NCI-H345 treated with DMSO at 0.1 percent for 48 hours (cell line): ENCODE results near the gene MRC1.
"Not testable (repeated sequence)": the region's sequence is repeated elsewhere in the genome, so short reads cannot be mapped to it uniquely, and the experiment has no call there.

Source experiments
- DNase-seq: peaks from one replicate; lab custom pipeline; 2025; ENCODE audit not compliant: unreplicated experiment; lab: John Stamatoyannopoulos, UW

MRC1 gene

DNA sequence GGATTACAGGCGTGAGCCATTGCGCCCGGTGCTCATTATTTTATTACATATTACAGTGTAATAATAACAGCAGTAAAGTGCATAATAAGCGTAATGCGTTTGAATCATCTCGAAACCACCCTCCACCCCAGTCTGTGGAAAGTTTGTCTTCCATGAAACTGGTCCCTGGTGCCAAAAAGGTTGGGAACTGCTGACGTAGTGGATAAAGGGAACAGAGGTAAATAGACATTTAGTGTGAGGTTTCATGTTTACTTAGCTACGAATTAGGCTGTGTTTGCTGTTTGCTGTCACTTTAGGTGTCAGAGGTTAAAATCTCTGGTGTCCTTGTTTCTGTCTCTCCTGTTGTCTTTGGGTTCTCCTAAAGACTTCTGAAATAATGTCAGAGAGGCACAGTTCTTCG lies 82.3 kb downstream of the MRC1 start:
- DNase-seq, result no peak

DNA sequence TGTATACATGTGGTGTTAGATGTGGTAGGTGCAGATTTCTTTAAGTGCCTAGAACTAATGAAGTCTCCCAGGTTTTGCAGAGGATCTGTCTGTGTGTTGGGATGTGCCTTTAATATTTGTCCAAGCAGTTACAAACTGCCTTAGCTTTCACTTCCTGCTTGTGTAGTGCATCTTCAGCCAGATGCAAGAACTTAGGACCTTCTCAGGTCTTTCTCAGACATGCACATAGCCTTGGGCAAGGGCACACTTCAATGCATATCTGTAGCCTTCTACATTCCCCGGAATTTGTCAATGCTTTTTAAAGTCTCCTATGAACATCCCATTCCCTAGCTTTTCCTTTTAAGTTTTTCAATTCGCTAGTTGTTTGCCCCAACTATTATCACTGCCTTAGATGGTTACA lies 95.4 kb downstream of the MRC1 start:
- DNase-seq, result no peak

DNA sequence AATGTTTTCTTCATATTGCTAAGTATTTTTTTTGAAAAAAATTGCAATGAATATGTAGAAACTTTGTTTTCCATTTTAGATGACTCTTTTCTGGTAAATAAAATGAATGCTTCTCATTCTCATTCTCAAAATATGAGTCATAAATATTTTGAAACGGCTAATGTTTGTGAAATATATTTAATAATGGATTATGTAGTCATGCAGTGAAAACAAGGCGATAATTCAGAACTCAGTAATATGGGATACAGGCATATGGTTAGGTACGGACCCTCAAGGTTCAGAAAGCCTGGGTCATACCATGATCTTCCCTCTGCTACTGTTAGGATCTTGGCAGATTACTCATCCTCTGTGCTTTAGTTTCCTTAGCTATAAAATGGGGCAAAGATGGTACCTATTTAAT lies 96.3 kb downstream of the MRC1 start:
- no peak for DNase-seq

DNA sequence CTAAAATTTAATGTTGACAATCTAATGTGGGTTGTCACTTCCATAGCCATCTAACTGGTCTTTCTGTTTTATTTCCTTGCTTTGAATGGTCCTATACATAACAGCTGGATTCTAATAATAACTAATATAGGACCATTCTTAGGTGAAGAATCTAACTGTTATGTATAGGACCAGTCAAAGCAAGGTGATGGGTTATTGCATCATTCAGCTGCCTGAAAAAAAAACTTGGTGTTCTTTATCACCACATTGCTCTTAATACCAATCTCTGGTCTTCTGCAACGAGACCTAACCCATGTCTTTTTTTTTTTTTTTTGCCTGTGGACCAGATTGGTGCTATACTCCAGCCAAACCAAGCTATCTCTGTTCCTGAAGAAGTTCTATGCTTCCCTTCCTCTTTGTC lies 96.9 kb downstream of the MRC1 start:
- DNase-seq, result no peak

DNA sequence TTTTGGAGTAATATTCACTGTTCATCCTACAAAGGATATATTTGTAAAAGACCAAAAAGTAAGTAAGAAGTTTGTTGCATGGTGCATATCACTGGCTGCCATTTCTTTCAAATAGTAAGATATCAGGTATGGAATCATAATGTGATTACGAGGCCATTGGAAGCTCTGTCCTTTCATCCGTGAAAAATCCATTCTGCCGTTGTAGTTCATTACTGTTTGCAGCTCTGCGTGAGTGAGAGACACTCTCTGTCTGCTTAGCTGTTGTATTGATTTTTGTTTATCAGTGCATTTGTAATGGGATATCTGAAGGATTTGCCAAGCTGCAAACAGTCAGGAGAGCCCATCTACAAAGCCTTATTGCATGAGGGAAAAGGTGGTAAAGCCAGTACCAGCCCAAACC lies 98.5 kb downstream of the MRC1 start:
- no peak for DNase-seq

DNA sequence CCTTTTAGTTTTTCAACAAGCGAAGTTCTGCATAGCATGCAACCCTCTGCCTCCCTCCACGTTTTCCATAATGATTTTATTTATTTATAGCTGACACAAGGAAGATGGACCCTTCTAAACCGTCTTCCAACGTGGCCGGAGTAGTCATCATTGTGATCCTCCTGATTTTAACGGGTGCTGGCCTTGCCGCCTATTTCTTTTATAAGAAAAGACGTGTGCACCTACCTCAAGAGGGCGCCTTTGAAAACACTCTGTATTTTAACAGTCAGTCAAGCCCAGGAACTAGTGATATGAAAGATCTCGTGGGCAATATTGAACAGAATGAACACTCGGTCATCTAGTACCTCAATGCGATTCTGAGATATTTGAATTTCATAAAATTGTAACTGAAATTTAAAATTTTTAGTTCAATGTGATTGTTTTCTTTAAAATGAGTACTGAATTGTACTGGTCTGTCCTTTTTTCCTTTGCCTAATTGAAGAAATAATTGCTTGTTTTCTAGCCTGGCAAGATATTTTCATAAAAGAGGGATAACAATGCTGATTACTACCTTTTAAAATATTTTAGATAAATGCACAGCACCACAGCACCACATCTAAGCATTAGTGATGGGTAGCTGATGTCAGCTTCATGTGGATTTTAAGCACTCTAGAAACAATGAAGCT lies 101.1 kb downstream of the MRC1 start:
- DNase-seq, result no peak

DNA sequence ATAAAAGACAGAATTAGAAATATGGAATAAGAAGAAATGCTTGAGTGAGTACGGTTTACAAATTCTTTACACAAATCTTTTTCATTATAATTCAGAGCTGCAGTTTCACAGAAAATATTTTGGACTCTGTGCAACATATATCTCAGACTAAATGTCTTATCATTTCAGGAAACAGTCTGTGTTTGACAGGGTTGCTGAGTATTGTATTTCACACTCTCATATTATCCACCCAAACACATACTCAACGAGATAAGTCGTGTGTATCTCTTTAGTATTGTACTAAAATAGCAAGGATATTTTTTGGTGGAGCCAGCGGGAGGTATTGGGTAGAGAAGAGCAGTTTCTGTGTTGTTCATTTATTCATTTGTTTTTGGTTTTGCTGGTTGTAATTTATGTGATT lies 103.6 kb downstream of the MRC1 start:
- no peak for DNase-seq

DNA sequence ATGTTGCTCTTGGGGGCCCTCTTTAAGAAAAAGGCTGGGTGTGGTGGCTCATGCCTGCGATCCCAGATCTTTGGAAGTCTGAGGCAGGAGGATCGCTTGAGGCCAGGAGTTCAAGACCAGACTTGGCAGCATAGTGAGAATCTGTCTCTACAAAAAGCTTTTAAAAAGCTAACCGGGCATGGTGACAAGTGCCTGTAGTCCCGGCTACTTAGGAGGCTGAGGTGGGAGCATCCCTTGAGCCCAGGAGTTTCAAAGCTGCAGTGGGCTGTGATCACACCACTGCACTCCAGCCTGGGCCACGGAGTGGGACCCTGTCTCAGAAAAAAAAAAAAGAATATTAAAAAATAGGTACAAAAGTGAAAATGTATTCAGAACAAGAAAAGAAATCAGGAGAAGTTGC lies 104.5 kb downstream of the MRC1 start:
- DNase-seq, result no peak

DNA sequence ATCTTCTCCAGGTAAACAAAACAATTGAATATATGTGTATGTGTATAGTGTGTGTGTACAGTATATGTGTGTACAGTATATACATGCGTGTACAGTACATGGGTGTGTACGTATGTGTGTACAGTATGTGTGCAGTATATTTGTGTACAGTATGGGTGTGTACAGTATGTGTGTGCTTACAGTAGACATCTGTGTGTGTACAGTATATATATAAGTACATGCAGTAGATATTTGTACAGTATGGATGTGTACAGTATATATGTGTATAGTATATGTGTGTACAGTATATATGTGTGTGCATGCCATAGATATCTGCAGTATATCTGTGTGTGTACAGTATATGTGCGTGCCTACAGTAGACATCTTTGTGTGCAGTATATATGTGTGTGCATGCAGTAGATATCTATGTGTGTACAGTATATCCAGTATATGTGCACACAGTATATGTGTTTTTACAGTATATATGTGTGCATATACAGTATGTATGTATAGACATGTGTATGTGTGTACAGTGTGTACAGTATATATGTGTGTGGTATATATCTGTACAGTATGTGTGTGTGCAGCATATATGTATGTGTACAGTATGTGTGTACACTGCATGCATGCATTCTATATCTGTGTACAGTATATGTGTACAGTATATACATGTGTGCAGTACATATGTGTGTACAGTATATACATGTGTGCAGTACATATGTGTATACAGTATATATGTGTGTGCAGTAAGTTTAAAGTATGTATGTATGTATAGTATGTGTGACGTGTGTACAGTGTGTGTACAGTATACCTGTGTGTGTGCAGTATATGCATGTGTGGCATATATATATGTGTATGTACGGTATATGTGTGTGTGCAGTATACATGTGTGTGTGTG lies 105.3 kb downstream of the MRC1 start:
- no peak for DNase-seq

DNA sequence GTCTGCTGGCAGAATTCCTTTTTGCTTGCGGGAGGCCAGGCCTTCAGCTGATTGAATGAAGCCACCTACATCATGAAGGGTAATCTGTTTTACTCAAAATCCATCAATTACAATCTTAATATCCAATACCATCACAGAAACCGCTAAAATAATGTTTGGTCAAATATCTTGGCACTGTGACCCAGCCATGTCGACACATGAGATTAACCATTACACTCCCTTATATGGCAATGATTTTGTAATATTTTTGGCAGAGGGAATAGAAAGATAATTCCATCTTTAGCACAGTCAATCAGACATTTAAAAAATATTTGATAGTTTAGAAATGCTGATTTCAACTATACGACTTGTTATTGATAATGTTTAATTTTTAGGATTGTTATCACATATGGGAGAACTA lies 106.0 kb downstream of the MRC1 start:
- no peak for DNase-seq

DNA sequence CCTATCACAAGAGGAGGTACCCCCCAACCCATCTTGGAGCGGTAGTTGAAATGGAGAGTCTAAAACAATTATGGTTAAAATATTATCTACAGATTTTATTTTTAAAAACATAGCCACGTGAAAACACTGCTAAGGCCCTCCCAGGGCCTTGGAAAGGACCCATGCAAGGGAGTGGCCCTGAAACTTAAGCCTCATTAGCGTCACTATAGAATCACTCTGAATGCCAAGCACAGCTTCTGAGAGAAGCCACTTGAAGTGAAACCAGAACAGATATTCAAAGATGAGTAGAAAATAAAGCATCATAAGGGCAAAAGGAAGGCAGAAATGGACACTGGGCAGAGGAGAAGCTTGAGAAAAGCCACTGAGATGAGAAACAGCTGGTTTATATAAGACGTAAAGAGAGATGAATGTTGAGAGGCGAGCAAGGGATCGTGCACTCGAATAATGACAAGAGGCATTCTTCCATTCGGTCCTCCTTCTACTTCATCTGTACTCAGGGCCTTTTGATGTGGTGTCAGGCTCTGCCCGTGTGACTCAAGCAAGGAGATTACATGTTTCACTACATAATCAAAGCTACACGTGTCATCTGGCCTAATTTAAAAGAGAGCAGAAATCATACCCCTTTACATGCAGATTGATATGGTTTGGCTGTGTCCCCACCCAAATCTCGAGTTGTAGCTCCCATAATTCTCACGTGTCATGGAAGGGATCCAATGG lies 109.2 kb downstream of the MRC1 start:
- DNase-seq, result no peak

DNA sequence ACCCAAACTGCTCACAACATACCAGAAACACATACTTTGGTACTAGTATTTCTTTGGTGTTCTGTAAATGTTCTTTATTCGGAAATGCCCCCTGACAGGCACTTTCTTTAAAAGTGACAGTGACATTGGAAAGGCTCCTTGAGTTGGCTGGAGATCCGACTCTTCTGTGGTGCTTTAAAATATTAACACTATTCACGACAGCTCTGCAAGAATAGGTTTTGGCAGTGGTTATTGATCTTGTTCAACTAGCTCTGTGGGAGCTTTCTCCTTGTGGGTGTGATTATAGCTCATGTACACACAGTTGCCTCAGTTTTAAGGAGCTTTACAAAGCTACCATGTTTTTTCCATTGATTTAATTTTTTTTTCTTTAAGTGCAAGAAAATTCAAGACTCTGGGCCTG lies 112.2 kb downstream of the MRC1 start:
- DNase-seq, result no peak

DNA sequence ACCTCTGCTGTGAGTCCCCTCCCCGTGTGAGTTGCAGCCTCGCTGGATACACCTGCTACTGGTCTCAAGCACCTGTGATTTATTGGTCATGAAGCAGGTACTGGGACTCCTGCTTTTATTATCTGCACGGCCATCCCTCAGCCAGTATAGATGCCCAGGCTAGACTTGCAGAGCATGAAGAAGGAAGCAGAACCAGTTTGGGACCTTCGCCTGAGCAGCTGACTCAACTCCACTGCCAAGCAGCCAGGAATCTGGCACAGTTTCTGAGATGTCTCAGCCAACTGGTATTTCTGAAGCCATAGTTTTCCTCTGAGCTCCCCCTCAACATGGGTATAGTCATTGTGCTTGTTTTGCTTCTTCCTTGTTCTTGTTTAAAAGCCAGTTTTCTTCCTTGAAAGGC lies 114.6 kb downstream of the MRC1 start:
- no peak for DNase-seq

DNA sequence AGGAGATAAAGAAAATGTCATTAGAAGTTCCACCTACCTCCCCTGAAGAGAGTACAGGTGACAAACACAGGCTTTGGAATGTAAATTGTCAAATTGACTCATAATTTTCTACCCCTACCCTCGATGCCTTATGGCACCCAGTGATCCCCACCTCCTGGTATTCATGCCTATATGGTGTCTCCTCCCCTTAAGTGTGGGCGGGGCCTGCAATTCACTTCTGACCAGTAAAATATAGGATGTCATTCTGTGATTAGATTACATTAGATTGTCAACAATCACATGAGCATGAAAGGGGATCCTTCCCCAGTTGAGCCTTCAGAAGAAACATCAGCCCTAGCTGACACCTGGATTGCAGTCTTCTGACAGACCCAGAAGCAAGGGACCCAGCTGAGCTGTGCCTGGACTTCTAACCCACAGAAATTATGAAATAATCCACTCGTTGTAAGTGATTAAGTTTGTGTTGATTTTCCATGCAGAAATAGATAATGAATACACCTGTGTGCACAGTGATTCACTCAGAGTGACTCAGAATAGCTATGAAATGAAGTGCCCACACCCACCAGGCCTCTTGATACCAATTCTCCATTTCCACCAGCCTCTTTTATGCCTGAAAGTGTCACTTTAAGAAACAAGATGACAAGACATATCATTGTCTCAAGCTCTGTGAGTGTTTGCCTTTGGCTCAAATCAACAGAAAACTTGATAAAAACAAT lies 134.0 kb downstream of the MRC1 start:
- DNase-seq, result no peak

DNA sequence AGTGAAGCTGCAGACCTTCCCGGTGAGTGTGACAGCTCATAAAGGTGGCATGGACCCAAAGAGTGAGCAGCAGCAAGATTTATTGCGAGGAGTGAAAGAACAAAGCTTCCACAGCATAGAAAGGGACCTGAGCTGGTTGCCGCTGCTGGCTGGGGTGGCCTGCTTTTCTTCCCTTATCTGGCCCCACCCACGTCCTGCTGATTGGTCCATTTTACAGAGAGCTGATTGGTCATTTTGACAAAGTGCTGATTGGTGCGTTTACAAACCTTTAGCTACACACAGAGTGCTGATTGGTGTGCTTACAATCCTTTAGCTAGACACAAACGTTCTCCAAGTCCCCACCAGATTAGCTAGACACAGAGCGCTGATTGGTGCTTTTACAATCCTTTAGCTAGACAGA lies 141.1 kb downstream of the MRC1 start:
- DNase-seq, result not testable (repeated sequence)

DNA sequence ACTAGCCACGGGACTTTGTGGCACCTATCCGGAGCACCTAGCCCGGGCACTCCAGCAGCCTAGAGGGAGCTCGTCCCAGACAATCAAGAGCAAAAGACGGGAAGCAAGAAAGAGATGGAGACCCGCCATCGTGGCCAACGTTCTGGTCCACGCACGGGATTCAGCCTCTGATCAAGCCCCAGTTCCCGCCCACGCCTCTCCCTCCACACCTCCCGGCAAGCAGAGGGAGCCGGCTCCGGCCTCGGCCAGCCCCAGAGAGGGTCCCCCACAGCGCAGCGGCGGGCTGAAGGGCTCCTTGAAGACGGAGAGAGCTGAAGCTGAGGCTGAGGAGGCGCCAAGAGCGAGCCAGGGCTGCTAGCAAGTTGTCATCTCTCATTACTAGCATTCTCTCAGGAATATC lies 141.6 kb downstream of the MRC1 start:
- no peak for DNase-seq

DNA sequence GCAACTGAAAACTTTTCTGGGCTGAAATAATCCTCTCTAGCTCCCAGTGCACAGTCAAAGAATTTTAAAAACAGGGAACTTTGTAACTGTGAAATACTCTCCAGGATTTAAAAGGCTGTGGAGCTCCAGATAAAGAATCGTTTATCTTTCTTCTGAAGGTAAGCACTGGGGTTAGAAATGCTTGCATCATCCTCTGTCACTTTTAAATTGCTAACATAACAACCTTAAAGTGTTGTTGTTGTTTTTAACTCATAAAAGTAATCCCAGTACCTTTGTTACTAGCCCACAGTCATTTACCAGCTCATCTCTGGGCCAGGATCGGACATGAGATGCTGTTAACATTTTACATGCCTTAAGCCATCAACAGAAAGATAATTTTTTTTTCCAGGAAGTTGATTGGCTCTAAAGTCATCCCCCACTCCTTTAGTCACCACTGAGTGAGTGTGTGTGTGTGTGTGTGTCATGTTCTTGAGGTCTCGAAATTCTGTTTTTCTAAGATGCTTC lies 142.8 kb downstream of the MRC1 start, which contains the start of gene SLC39A12:
Gene SLC39A12, plus strand, starts transcription at position 51 of the 504 bp plus-strand sequence. CDS start 1,359 bp downstream, outside the sequence.
- DNase-seq, result no peak

DNA sequence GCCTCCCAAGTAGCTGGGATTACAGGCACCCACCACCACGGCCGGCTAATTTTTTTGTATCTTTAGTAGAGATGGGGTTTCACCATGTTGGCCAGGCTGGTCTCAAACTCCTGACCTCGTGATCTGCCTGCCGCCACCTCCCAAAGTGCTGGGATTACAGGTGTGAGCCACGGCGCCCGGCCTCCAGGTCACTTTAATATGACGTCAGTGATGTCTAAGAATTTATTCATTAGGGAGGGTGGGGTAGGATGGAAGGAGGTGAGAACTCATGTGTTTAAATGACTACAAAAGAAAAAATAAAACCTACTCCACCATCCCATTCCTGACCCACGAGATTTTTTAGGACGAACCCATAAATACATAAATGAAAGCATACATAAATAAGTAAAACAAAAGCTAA lies 145.2 kb downstream of the MRC1 start:
- DNase-seq, result not testable (repeated sequence)

DNA sequence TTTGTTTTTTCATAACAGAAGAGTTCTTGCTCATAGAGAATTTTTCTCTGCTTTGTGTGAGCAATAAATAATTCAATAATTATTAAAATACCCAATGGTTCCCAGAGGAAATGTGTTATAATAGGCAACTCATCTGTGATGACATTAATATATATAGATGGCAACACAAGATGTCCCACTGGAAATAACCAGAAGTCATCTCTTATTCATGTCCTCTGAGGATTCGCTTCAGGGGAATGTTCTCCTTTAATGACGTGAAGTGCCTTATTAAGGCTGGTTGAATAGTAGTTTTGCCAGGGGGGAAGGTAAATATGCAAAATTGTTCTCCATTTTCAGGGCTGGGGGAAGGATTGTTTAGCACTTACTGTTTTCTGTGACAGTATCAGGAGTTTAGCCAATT lies 145.7 kb downstream of the MRC1 start:
- DNase-seq, result no peak

DNA sequence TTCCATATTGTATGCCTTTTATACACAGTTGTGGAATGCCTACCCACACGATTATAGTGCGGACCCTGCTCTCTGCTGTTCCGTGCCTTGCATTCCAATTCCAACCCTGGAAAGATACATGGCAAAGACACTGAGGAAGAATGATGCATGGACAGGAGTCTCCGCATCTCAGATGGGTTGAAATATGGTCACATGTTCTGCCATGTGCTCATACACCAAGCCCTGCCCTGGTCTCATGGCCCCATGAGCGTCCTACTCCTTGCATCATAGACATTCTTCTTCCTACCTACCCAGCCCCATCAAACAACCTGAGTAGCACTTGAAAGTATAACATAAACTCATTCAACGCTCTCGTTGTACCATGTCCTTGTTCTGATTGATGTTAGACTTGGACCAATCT lies 148.9 kb downstream of the MRC1 start:
- no peak for DNase-seq

DNA sequence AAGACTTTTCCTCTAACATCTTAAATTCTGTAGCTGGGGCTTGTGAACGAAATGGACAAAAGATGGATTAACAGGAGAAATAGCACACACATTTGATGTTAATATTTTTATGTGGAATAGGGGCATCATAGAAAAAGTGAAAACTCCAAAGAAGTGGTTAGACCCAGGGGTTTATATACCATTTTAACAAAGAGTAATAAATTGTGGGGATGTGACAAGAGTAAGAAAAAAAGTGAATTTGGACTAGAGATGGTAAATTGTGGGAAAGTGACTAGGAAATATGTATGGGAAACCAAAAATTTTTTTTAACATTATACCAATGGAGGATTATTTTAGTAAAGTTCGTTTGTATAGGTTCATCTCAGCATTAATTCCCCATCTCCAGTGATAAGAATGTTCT lies 150.7 kb downstream of the MRC1 start:
- DNase-seq, result no peak
